CD14-positive monocyte (primary cell): ENCODE data around the gene PI4K2B. TPM values are rescaled to one million over a fixed set of nuclear protein-coding genes. Genes with fewer than 3 reads are reported as not detected.

Experiments used
- DNase-seq, 3 donors: peaks; one replicate each; pipeline ENCODE4 v3.0.0-alpha.2; 2011 to 2022
- H2AFZ ChIP-seq: 2 replicates; pipeline ENCODE4 v1.6.0; 2012; ENCODE audit warnings: mild to moderate bottlenecking, low read depth, low read length, inconsistent platforms; ENCODE audit not compliant: insufficient read depth, poor library complexity, severe bottlenecking
- H3K27ac ChIP-seq, 2 donors: 1 replicate in 1 of 2; 2 replicates in 1 of 2; pipeline ENCODE4 v1.5.1; 2012 to 2013; ENCODE audit warnings: low read length in 2 of 2, control low read depth in 1 of 2, inconsistent platforms in 1 of 2, low read depth in 1 of 2, mild to moderate bottlenecking in 1 of 2
- H3K27me3 ChIP-seq, 2 donors: one replicate each; pipeline versions ENCODE4 v1.6.0 to v1.6.1; 2011 to 2013; ENCODE audit warnings: low read length in 2 of 2; ENCODE audit not compliant: control insufficient read depth in 2 of 2, insufficient read depth in 2 of 2
- H3K36me3 ChIP-seq, 2 donors: replicated peaks in 1 of 2; 1 replicate in 1 of 2; 2 replicates in 1 of 2; pipeline versions ENCODE4 v1.5.1 to v1.6.1; 2012 to 2013; ENCODE audit warnings: low read length in 2 of 2, control low read depth in 1 of 2, inconsistent platforms in 1 of 2, mild to moderate bottlenecking in 1 of 2; ENCODE audit not compliant: insufficient read depth in 2 of 2, control insufficient read depth in 1 of 2
- H3K4me1 ChIP-seq, 2 donors: 1 replicate in 1 of 2; 2 replicates in 1 of 2; pipeline versions ENCODE4 v1.5.1 to v1.6.1; 2012 to 2013; ENCODE audit warnings: low read length in 2 of 2, control low read depth in 1 of 2, inconsistent platforms in 1 of 2, mild to moderate bottlenecking in 1 of 2, moderate library complexity in 1 of 2; ENCODE audit not compliant: insufficient read depth in 2 of 2, control insufficient read depth in 1 of 2
- H3K4me2 ChIP-seq: replicated peaks from 2 replicates; pipeline ENCODE3; 2012; ENCODE audit warnings: low read length, moderate library complexity, mild to moderate bottlenecking; ENCODE audit not compliant: poor library complexity, severe bottlenecking; ENCODE audit errors: extremely low read depth
- H3K4me3 ChIP-seq, 3 experiments: fragments of 200-600 bp in 1 of 3; sonication (generic) in 1 of 3; replicated peaks in 1 of 3; 1 replicate in 2 of 3; 2 replicates in 1 of 3; pipeline ENCODE4 v1.5.1; 2011 to 2013; ENCODE audit warnings: low read length in 3 of 3, mild to moderate bottlenecking in 3 of 3, control low read depth in 2 of 3, low read depth in 2 of 3, inconsistent platforms in 1 of 3, moderate library complexity in 1 of 3
- H3K79me2 ChIP-seq: 2 replicates; pipeline ENCODE4 v1.6.0; 2012; ENCODE audit warnings: mild to moderate bottlenecking, control low read depth, inconsistent platforms, low read length, moderate library complexity; ENCODE audit not compliant: insufficient read depth
- H3K9ac ChIP-seq: 2 replicates; pipeline ENCODE4 v1.6.0; 2017; ENCODE audit warnings: low read length, mild to moderate bottlenecking; ENCODE audit not compliant: insufficient read depth, poor library complexity, severe bottlenecking
- H3K9me3 ChIP-seq, 2 donors: replicated peaks in 1 of 2; 1 replicate in 1 of 2; 2 replicates in 1 of 2; pipeline versions ENCODE4 v1.5.1 to v1.6.1; 2012 to 2013; ENCODE audit warnings: low read length in 2 of 2, control low read depth in 1 of 2; ENCODE audit not compliant: control insufficient read depth in 1 of 2, insufficient read depth in 1 of 2
- H4K20me1 ChIP-seq: 2 replicates; pipeline ENCODE4 v1.6.0; 2012; ENCODE audit warnings: mild to moderate bottlenecking, low read length, control low read depth, moderate library complexity; ENCODE audit not compliant: insufficient read depth
- H3K27ac Mint-ChIP-seq, 7 donors: one replicate each; pipeline ENCODE4 v1.8.0; 2020; ENCODE audit warnings: mild to moderate bottlenecking in 7 of 7, mixed read lengths in 7 of 7, moderate library complexity in 6 of 7, inconsistent platforms in 2 of 7
- H3K27me3 Mint-ChIP-seq, 3 donors: one replicate each; pipeline ENCODE4 v1.8.0; 2021 to 2022; ENCODE audit warnings: low read depth in 3 of 3, mild to moderate bottlenecking in 3 of 3, mixed read lengths in 3 of 3, moderate library complexity in 3 of 3, inconsistent platforms in 1 of 3
- H3K36me3 Mint-ChIP-seq, 2 donors: one replicate each; pipeline ENCODE4 v1.8.0; 2020; ENCODE audit warnings: mixed read lengths in 2 of 2, inconsistent platforms in 1 of 2, mild to moderate bottlenecking in 1 of 2
- H3K4me1 Mint-ChIP-seq: one replicate; pipeline ENCODE4 v1.8.0; 2020; ENCODE audit warnings: mild to moderate bottlenecking, mixed read lengths
- H3K4me3 Mint-ChIP-seq, 2 donors: one replicate each; pipeline ENCODE4 v1.8.0; 2020; ENCODE audit warnings: mild to moderate bottlenecking in 2 of 2, mixed read lengths in 2 of 2, moderate library complexity in 1 of 2
- H3K9me3 Mint-ChIP-seq, 7 donors: one replicate each; pipeline ENCODE4 v1.8.0; 2020 to 2022; ENCODE audit warnings: mixed read lengths in 7 of 7, mild to moderate bottlenecking in 6 of 7, moderate library complexity in 6 of 7, inconsistent platforms in 2 of 7
- CTCF ChIP-seq: fragments of 200-600 bp; IDR thresholded peaks from one replicate; pipeline ENCODE4 v1.8.0; 2022; ENCODE audit warnings: antibody characterized with exemption, mild to moderate bottlenecking
- WGBS: methylation state at CpG from one replicate; pipeline ENCODE4 v1.1.5; 2013; ENCODE audit warnings: missing lambda C conversion rate; ENCODE audit not compliant: insufficient coverage; 5-methylcytosine and 5-hydroxymethylcytosine counted together
- intact Hi-C, 2 donors: fragments of 100-400 bp; cut with micrococcal nuclease; formaldehyde crosslinking; loops; one replicate each; pipeline versions ENCODE4 v1.15.0 to v1.15.1; 2023
- polyA plus RNA-seq, 3 donors: library from polyadenylated mRNA; depleted of rRNA in 1 of 3; unstranded in 2 of 3; stranded (reverse) in 1 of 3; fragments of 300-500 nt in 2 of 3; fragments of >200 nt in 1 of 3; fragmentation: Illumina TruSeq in 2 of 3; gene quantifications; 1 replicate in 2 of 3; 2 replicates in 1 of 3; pipeline ENCODE4 v1.2.3, GENCODE V29; 2012 to 2021

PI4K2B gene
- polyA plus RNA-seq, 3 donors = 3.0 to 8.5 (median 7.4) TPM

- H3K27me3 ChIP-seq = no peaks in the 10 kb centered on the region
- H3K4me1 ChIP-seq = no peaks in the 10 kb centered on the region
- no CpG with 5 or more reads among the region's 1 CpG for WGBS
- H3K79me2 ChIP-seq = no peaks in the 10 kb centered on the region
- peaks cover 5 to 10% of the 10 kb centered on the region in 2 donors for H3K9me3 ChIP-seq
- H3K4me3 ChIP-seq = no peak overlapping the region
- H3K27ac ChIP-seq = no peak overlapping the region
- H3K4me2 ChIP-seq = no peak overlapping the region
- H2AFZ ChIP-seq = no peak overlapping the region
- H3K4me3 Mint-ChIP-seq = no peak overlapping the region
- H3K4me1 Mint-ChIP-seq = no peaks in the 10 kb centered on the region
- DNase-seq = no peak
- H4K20me1 ChIP-seq = no peaks in the 10 kb centered on the region
- no peak for TF ChIP-seq CTCF
- H3K36me3 Mint-ChIP-seq = no peaks in the 10 kb centered on the region
- no peaks in the 10 kb centered on the region for H3K36me3 ChIP-seq
- no peak overlapping the region for H3K27ac Mint-ChIP-seq
- intact Hi-C loops = no loop called here
- peaks cover 13 to 34% (median 20%) of the 10 kb centered on the region in 7 donors for H3K9me3 Mint-ChIP-seq
- H3K27me3 Mint-ChIP-seq = no peaks in the 10 kb centered on the region
- H3K9ac ChIP-seq = no peak overlapping the region
Observed at GRCh38 chr4:25209702-25210101, 24.1 kb upstream of the PI4K2B start.

GRCh38 chr4:25211721-25212120 is 22.1 kb upstream of the PI4K2B start:
- Mint-ChIP-seq H3K27me3 (no peaks in the 10 kb centered on the region), H3K4me3 (no peak overlapping the region), H3K36me3 (no peaks in the 10 kb centered on the region), H3K4me1 (no peaks in the 10 kb centered on the region), H3K27ac (no peak overlapping the region), H3K9me3 (peaks cover 21 to 45% (median 29%) of the 10 kb centered on the region in 7 donors)
- H3K4me1 ChIP-seq = no peaks in the 10 kb centered on the region
- no peaks in the 10 kb centered on the region for H3K27me3 ChIP-seq
- intact Hi-C loops = no loop called here
- H3K79me2 ChIP-seq = no peaks in the 10 kb centered on the region
- no peak overlapping the region for H3K27ac ChIP-seq
- H2AFZ ChIP-seq = no peak overlapping the region
- no peak overlapping the region for H3K9ac ChIP-seq
- no peak overlapping the region for H3K4me2 ChIP-seq
- peaks cover 10 to 15% of the 10 kb centered on the region in 2 donors for H3K9me3 ChIP-seq
- no peaks in the 10 kb centered on the region for H4K20me1 ChIP-seq
- H3K4me3 ChIP-seq = no peak overlapping the region
- WGBS = no CpG with 5 or more reads among the region's 3 CpGs
- TF ChIP-seq CTCF = no peak
- DNase-seq = no peak
- H3K36me3 ChIP-seq = no peaks in the 10 kb centered on the region
